Lower leg skin (tissue), 3 donors: Measurements from ENCODE around the gene CDK15.
"Not testable (repeated sequence)": the region's sequence is repeated elsewhere in the genome, so short reads cannot be mapped to it uniquely, and the experiment has no call there.

Experiments used
- POLR2A ChIP-seq, 2 donors: fragments of 450-650 bp; IDR thresholded peaks; one replicate each; pipeline ENCODE4 v1.6.1; 2016 to 2017; ENCODE audit warnings: antibody characterized with exemption in 2 of 2, mild to moderate bottlenecking in 1 of 2, moderate library complexity in 1 of 2
- TF ChIP-seq, protein P1 (sequence below), 3 donors: fragments of 450-650 bp; IDR thresholded peaks; one replicate each; pipeline ENCODE4 v1.5.1; 2016; ENCODE audit warnings: antibody characterized with exemption in 3 of 3, mild to moderate bottlenecking in 3 of 3, moderate library complexity in 2 of 3

DNA sequence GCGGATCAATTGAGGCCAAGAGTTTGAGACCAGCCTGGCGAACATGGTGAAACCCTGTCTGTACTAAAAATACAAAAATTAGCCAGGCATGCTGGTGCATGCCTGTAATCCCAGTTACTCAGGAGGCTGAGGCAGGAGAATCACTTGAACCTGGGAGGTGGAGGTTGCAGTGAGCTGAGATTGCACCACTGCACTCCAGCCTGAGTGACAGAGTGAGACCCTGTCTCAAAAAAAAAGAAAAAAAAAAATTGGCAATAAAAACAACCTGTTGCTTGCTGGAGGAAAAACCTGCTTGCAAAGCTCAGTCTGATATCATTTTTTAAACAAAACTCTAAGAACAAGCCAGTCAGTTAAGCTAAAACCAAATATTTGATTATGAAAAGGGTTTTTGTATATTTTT, 38.6 kb downstream of the CDK15 start:
- TF ChIP-seq, protein P1, sequence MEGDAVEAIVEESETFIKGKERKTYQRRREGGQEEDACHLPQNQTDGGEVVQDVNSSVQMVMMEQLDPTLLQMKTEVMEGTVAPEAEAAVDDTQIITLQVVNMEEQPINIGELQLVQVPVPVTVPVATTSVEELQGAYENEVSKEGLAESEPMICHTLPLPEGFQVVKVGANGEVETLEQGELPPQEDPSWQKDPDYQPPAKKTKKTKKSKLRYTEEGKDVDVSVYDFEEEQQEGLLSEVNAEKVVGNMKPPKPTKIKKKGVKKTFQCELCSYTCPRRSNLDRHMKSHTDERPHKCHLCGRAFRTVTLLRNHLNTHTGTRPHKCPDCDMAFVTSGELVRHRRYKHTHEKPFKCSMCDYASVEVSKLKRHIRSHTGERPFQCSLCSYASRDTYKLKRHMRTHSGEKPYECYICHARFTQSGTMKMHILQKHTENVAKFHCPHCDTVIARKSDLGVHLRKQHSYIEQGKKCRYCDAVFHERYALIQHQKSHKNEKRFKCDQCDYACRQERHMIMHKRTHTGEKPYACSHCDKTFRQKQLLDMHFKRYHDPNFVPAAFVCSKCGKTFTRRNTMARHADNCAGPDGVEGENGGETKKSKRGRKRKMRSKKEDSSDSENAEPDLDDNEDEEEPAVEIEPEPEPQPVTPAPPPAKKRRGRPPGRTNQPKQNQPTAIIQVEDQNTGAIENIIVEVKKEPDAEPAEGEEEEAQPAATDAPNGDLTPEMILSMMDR (IDR thresholded peaks at IDR 0.05) = not testable (repeated sequence)
- not testable (repeated sequence) for TF ChIP-seq POLR2A (IDR thresholded peaks at IDR 0.05)
